ENCODE results near the gene GOLGA8B. TPM values are rescaled to one million over a fixed set of nuclear protein-coding genes. Genes with fewer than 3 reads are reported as not detected.
"Not testable (repeated sequence)": the region's sequence is repeated elsewhere in the genome, so short reads cannot be mapped to it uniquely, and the experiment has no call there.

The GOLGA8B gene
- total and polyA plus RNA-seq, 2 of the 8 experiments (the other 6 are each of a cell fraction or from before 2014, with no cell fraction given), result 14.1 to 23.3 TPM

GRCh38 chr15:34581687-34582460 lies 1.6 kb downstream of the GOLGA8B start:
- WGBS, 2 experiments (ENCODE audit: extremely low coverage in 1 of 2, insufficient coverage in 1 of 2, insufficient read length in 1 of 2, insufficient replicate concordance in 2 of 2, low coverage in 1 of 2, low lambda C conversion rate in 2 of 2, missing lambda C conversion rate in 1 of 2), result 81% methylated on average over 11 of the region's 15 CpGs; no CpG with 5 or more reads in 1 of the 2 experiments
- H3K23me2 ChIP-seq (ENCODE audit: low read depth, low read length); H3K79me1 ChIP-seq (ENCODE audit: low read depth, low read length); H2BK5ac ChIP-seq (ENCODE audit: low read depth, low read length); DNase-seq (ENCODE audit: low read depth in 1 of 2, low spot score in 2 of 2); H3K27ac ChIP-seq (ENCODE audit: low read depth, low read length); H3K14ac ChIP-seq (ENCODE audit: insufficient read length); H2AK5ac ChIP-seq (ENCODE audit: low read depth, low read length); H3K4ac ChIP-seq (replicated peaks; ENCODE audit: insufficient read length, low read depth, low read length); H4K91ac ChIP-seq (replicated peaks; ENCODE audit: insufficient read length, low read length); H3K9ac ChIP-seq (replicated peaks in 1 of 4; ENCODE audit: extremely low read depth in 1 of 4, low read depth in 3 of 4, low read length in 3 of 4); POLR2A ChIA-PET (ENCODE audit: partially characterized antibody); H3K23ac ChIP-seq (ENCODE audit: insufficient read length); FAIRE-seq; H3K4me1 ChIP-seq (replicated peaks in 1 of 4; ENCODE audit: control insufficient read depth in 3 of 4, insufficient read depth in 4 of 4, low read length in 3 of 4); H2BK120ac ChIP-seq (replicated peaks; ENCODE audit: low read depth, low read length); H2BK15ac ChIP-seq (ENCODE audit: low read length); H3K36me3 ChIP-seq (ENCODE audit: control insufficient read depth in 2 of 4, insufficient read depth in 4 of 4, low read length in 3 of 4); H2AFZ ChIP-seq (ENCODE audit: low read length); H2BK20ac ChIP-seq (ENCODE audit: low read length); H2BK12ac ChIP-seq (ENCODE audit: low read depth, low read length); H4K5ac ChIP-seq (ENCODE audit: insufficient read length, low read depth, low read length); H3K9me3 ChIP-seq (ENCODE audit: insufficient read depth in 2 of 2, low read depth in 1 of 2, low read length in 1 of 2); H3K18ac ChIP-seq (ENCODE audit: extremely low read depth, low read length); H3K56ac ChIP-seq (replicated peaks; ENCODE audit: insufficient read length, low read depth, low read length); H4K20me1 ChIP-seq (replicated peaks in 1 of 2; ENCODE audit: control insufficient read depth in 1 of 2, insufficient read depth in 2 of 2, low read length in 2 of 2): not testable (repeated sequence)
- CTCF ChIA-PET (ENCODE audit: partially characterized antibody), result interaction anchor here (0.6 to 1.9 kb wide), 2 partner anchors 66 to 326 kb away, joined by 4 to 5 read pairs; no protein-coding TSS in a partner anchor
- Histone ChIP-seq H3K79me2 (ENCODE audit: control insufficient read depth in 1 of 2, insufficient read depth in 2 of 2, low read length in 2 of 2) (peaks cover 0 to 14% of the 10 kb centered on the region in 2 experiments; a peak in 2 of 4 replicates), H3K4me3 (ENCODE audit: extremely low read depth in 1 of 4, insufficient read depth in 2 of 4, low read depth in 3 of 4, low read length in 4 of 4) (peak overlapping the region; percentile 58 to 75 (median 63); a peak in 7 of 8 replicates), H4K8ac (ENCODE audit: extremely low read depth, insufficient read depth, low read length) (peak overlapping the region; percentile 79; the same call in 1 of the 2 replicates), H3K27me3 (replicated peaks in 1 of 4; ENCODE audit: control insufficient read depth in 3 of 4, extremely low read depth in 1 of 4, insufficient read depth in 3 of 4, low read length in 3 of 4) (peaks cover 0 to 17% (median 15%) of the 10 kb centered on the region in 4 experiments; a peak in 6 of 7 replicates), H3K4me2 (ENCODE audit: insufficient read depth in 1 of 2, low read depth in 2 of 2, low read length in 2 of 2) (peak overlapping the region; percentile 87 to 92)
